GM23248 (cell line): ENCODE measurements around the gene PNPLA2. TPM values are rescaled to one million over a fixed set of nuclear protein-coding genes. Genes with fewer than 3 reads are reported as not detected.

Source experiments
- DNase-seq: peaks from one replicate; pipeline ENCODE4 v3.0.0-alpha.2; 2015
- H2AFZ ChIP-seq: fragments of 200-600 bp; sonication (generic); 2 replicates; pipeline ENCODE4 v1.6.1; 2016; ENCODE audit warnings: antibody characterized with exemption
- H3F3A ChIP-seq: fragments of 200-600 bp; sonication (generic); 2 replicates; pipeline ENCODE4 v1.6.1; 2016; ENCODE audit warnings: mild to moderate bottlenecking, antibody characterized with exemption, mixed run types; ENCODE audit not compliant: insufficient read depth
- H3K27ac ChIP-seq: fragments of 200-600 bp; sonication (generic); 2 replicates; pipeline ENCODE4 v1.5.1; 2016; ENCODE audit warnings: mild to moderate bottlenecking
- H3K27me3 ChIP-seq: fragments of 200-600 bp; sonication (generic); replicated peaks from 2 replicates; pipeline ENCODE4 v1.6.1; 2016; ENCODE audit warnings: mild to moderate bottlenecking; ENCODE audit not compliant: insufficient read depth
- H3K36me3 ChIP-seq: fragments of 200-600 bp; sonication (generic); 2 replicates; pipeline ENCODE4 v1.6.1; 2016; ENCODE audit warnings: low read depth, mild to moderate bottlenecking
- H3K4me1 ChIP-seq: fragments of 200-600 bp; sonication (generic); 2 replicates; pipeline ENCODE4 v1.6.1; 2016; ENCODE audit warnings: mild to moderate bottlenecking; ENCODE audit not compliant: insufficient read depth
- H3K4me2 ChIP-seq: fragments of 200-600 bp; sonication (generic); one replicate; pipeline ENCODE4 v1.6.1; 2016; ENCODE audit warnings: mild to moderate bottlenecking; ENCODE audit not compliant: unreplicated experiment
- H3K4me3 ChIP-seq: fragments of 200-600 bp; sonication (generic); 2 replicates; pipeline ENCODE4 v1.5.1; 2016; ENCODE audit warnings: mild to moderate bottlenecking
- H3K79me2 ChIP-seq: fragments of 200-600 bp; sonication (generic); 2 replicates; pipeline ENCODE4 v1.6.1; 2016; ENCODE audit warnings: mild to moderate bottlenecking; ENCODE audit not compliant: insufficient read depth
- H3K9ac ChIP-seq: fragments of 200-600 bp; sonication (generic); 2 replicates; pipeline ENCODE4 v1.6.1; 2016; ENCODE audit warnings: mild to moderate bottlenecking
- H3K9me2 ChIP-seq: fragments of 200-600 bp; sonication (generic); 2 replicates; pipeline ENCODE4 v1.6.1; 2016; ENCODE audit warnings: mixed run types, mild to moderate bottlenecking, moderate library complexity; ENCODE audit not compliant: insufficient read depth
- H3K9me3 ChIP-seq: fragments of 200-600 bp; sonication (generic); one replicate; pipeline ENCODE4 v1.6.1; 2017; ENCODE audit warnings: low read depth
- H4K20me1 ChIP-seq: fragments of 200-600 bp; sonication (generic); 2 replicates; pipeline ENCODE4 v1.6.0; 2016; ENCODE audit not compliant: insufficient read depth
- EZH2 ChIP-seq: fragments of 200-600 bp; sonication (generic); IDR thresholded peaks from 2 replicates; pipeline ENCODE4 v1.6.1; 2018; ENCODE audit warnings: antibody characterized with exemption, mild to moderate bottlenecking; ENCODE audit not compliant: insufficient read depth, poor library complexity, severe bottlenecking
- EZH2phosphoT487 ChIP-seq: fragments of 200-600 bp; sonication (generic); IDR thresholded peaks from 2 replicates; pipeline ENCODE4 v1.6.1; 2018; ENCODE audit warnings: antibody characterized with exemption, moderate library complexity, mild to moderate bottlenecking, low read depth; ENCODE audit not compliant: insufficient read depth
- WGBS, 2 experiments: methylation state at CpG; one replicate each; pipeline ENCODE4 v1.1.6; 2015 to 2017; ENCODE audit warnings: low lambda C conversion rate in 2 of 2, low coverage in 1 of 2; ENCODE audit errors: missing lambda C conversion rate in 2 of 2; 5-methylcytosine and 5-hydroxymethylcytosine counted together
- in situ Hi-C: fragments of 300-500 bp; cut with MboI; formaldehyde crosslinking; loops from 2 replicates; pipeline ENCODE4 v1.15.0; 2020
- polyA plus RNA-seq: library from polyadenylated mRNA; unstranded; fragments of >200 nt; fragmentation: Nextera tagmentation; extraction: Ambion mirVana; gene quantifications from 2 replicates; pipeline ENCODE4 v1.2.1, GENCODE V29; 2016
- total RNA-seq: library from RNA; depleted of rRNA; stranded (reverse); fragments of >200 nt; shearing (Covaris generic); gene quantifications from 2 replicates; pipeline ENCODE4 v1.2.3, GENCODE V29; 2014

The PNPLA2 gene
- total and polyA plus RNA-seq, 2 experiments from 2014 or later, result 38.7 to 87.6 TPM

GRCh38 chr11:796565-797295 is 22.0 kb upstream of the PNPLA2 start:
- TF ChIP-seq EZH2phosphoT487 (no peak), EZH2 (no peak)
- Histone ChIP-seq H3K9me3 (no peaks in the 10 kb centered on the region), H3K27ac (peak overlapping the region; percentile 86), H3K79me2 (peaks cover 12% of the 10 kb centered on the region), H4K20me1 (no peaks in the 10 kb centered on the region), H3K4me3 (peak overlapping the region; percentile 82), H3K4me2 (peak overlapping the region; percentile 84), H3K9me2 (no peaks in the 10 kb centered on the region), H3K36me3 (no peaks in the 10 kb centered on the region), H2AFZ (peak overlapping the region; percentile 75), H3K4me1 (peaks cover 6% of the 10 kb centered on the region), H3K9ac (peak overlapping the region; percentile 85), H3F3A (peaks cover 4% of the 10 kb centered on the region; the same call in 1 of the 2 replicates), H3K27me3 (no peaks in the 10 kb centered on the region)
- 2 to 5% methylated on average over 12 to 18 of the region's 18 CpGs for WGBS, 2 experiments
- in situ Hi-C loops, result no loop called here
- DNase-seq, result no peak

DNA sequence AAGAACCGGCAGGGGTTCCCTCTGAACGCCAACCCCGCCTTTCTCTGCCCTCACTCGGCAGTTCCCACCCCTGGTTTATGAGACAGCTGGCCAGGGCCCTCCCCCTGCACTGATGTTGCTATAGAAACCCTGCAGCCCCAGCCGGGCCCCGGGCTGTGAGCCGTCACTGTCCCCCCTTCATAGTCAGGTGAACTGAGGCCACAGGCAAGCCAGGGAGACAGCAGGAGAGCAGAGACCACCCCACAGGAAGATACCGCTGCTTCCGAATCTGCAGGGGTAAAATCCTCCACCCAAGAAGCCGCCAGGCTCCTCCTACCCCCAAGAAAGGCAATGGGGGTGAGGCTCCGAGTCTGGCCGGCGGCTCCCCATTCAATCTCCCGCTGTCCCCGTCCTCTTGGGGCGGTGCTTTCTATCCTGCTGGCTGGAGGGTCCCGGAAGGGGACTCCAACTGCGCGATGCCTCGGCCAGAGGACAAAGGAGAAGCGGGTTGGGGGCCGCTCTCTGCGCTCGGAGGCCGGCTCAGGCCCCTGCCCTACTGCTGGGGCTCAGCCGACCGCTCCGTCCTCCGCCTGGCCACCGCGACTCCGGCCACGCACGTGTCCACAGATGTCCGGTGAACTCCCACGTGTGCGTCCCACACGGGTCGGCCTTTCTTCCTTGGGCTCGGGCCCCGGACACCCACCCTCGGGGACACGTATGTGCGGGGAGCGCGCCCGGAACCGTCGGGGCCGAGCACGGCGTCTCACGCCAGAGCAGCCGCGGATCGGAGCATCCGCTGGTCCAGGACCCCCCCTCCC is 21.2 kb upstream of the PNPLA2 start:
- Histone ChIP-seq H4K20me1 (no peaks in the 10 kb centered on the region), H3K36me3 (no peaks in the 10 kb centered on the region)
- TF ChIP-seq EZH2phosphoT487, result no peak
- no peak for TF ChIP-seq EZH2

DNA sequence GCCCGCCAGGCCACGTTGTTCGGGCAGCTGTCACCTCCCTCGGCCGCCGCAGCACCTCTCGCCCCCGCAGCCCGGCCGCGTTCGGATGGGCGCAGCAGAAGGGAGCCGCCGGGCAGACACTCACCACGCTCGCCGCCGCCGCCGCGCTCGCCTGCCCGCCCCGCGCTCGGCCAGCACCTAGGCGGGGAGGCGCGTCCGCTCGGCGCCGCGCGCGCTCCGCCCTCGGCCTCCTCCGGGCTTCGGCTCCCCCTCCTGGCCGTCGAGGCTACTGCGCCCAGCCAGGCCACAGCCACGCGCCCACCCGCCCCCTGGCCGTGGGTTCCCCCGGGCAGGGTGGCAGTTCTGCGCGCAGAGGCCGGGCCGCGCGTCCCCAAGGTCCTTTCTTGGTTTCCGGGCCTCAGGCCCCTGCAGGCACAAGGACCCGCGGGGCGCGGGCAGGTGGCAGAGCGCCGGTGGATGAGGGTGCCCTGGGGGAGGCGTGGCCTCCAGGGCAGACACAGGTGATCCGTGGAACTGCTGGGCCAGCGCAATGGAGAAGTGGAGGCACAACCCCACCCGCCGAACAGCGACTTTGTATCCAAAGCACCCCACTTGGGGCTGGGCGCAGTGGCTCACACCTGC is 20.5 kb upstream of the PNPLA2 start, which contains the start of gene SLC25A22:
Gene SLC25A22 (minus strand): TSS at position 189 of the 621 bp plus-strand sequence. CDS start 3,275 bp downstream, outside the sequence.
- Histone ChIP-seq H2AFZ (peak within 1 kb of the TSS; percentile 75), H3K9me3 (no peaks in the 10 kb centered on the region), H3K4me2 (peak within 1 kb of the TSS; percentile 84), H3K36me3 (no peaks in the 10 kb centered on the region; the same call in 1 of the 2 replicates), H3K4me1 (peaks cover 6% of the 10 kb centered on the region), H3K9me2 (no peaks in the 10 kb centered on the region), H3F3A (peaks cover 4% of the 10 kb centered on the region; the same call in 1 of the 2 replicates), H3K9ac (peak within 1 kb of the TSS; percentile 85), H3K79me2 (peaks cover 12% of the 10 kb centered on the region), H3K4me3 (peak within 1 kb of the TSS; percentile 82), H4K20me1 (no peaks in the 10 kb centered on the region), H3K27me3 (no peaks in the 10 kb centered on the region), H3K27ac (peak within 1 kb of the TSS; percentile 86)
- WGBS, 2 experiments, result 5 to 11% methylated on average over 27 to 56 of the region's 69 CpGs
- TF ChIP-seq EZH2, result no peak
- TF ChIP-seq EZH2phosphoT487, result no peak
- DNase-seq, result peak; percentile 94
- in situ Hi-C loops, result no loop called here

More for the DNA sequence above, 21.2 kb upstream of the PNPLA2 start:
- no peaks in the 10 kb centered on the region for H3K9me2 ChIP-seq
- 1% methylated on average over 41 to 55 of the region's 57 CpGs for WGBS, 2 experiments
- H3F3A ChIP-seq, result peaks cover 4% of the 10 kb centered on the region; the same call in 1 of the 2 replicates
- peak overlapping the region; percentile 86 for H3K27ac ChIP-seq
- H2AFZ ChIP-seq, result peak overlapping the region; percentile 75
- in situ Hi-C loops, result no loop called here
- peak overlapping the region; percentile 85 for H3K9ac ChIP-seq
- peak; percentile 93 for DNase-seq
- H3K4me2 ChIP-seq, result peak overlapping the region; percentile 84
- no peaks in the 10 kb centered on the region for H3K27me3 ChIP-seq
- peaks cover 6% of the 10 kb centered on the region for H3K4me1 ChIP-seq
- H3K79me2 ChIP-seq, result peaks cover 12% of the 10 kb centered on the region
- H3K9me3 ChIP-seq, result no peaks in the 10 kb centered on the region
- H3K4me3 ChIP-seq, result peak overlapping the region; percentile 82

- Histone ChIP-seq H3K4me3 (no peak overlapping the region), H3K79me2 (peaks cover 7% of the 10 kb centered on the region), H3K9ac (no peak overlapping the region), H4K20me1 (no peaks in the 10 kb centered on the region), H3K9me2 (no peaks in the 10 kb centered on the region), H3K27ac (no peak overlapping the region), H3K27me3 (no peaks in the 10 kb centered on the region), H3K36me3 (no peaks in the 10 kb centered on the region; the same call in 1 of the 2 replicates), H3K9me3 (no peaks in the 10 kb centered on the region), H3K4me2 (no peak overlapping the region), H3F3A (peaks cover 4% of the 10 kb centered on the region; the same call in 1 of the 2 replicates), H3K4me1 (peaks cover 6% of the 10 kb centered on the region), H2AFZ (no peak overlapping the region)
- DNase-seq, result no peak
- in situ Hi-C loops, result no loop called here
- 91 to 94% methylated on average over 28 to 31 of the region's 32 CpGs for WGBS, 2 experiments
- no peak for TF ChIP-seq EZH2
- TF ChIP-seq EZH2phosphoT487, result no peak
These were observed 18.9 kb upstream of the PNPLA2 start for GRCh38 chr11:799641-800316.
